Suprapubic skin (tissue), 3 donors: ENCODE results near the gene TP53BP2.

Experiments used
- EP300 ChIP-seq: sonication (generic); formaldehyde crosslinking; IDR thresholded peaks from one replicate; pipeline ENCODE4 v1.6.1; 2017; ENCODE audit warnings: antibody characterized with exemption
- POLR2A ChIP-seq, 2 donors: fragments of 450-650 bp; IDR thresholded peaks; one replicate each; pipeline ENCODE4 v1.6.1; 2017; ENCODE audit warnings: antibody characterized with exemption in 2 of 2, mild to moderate bottlenecking in 2 of 2, moderate library complexity in 2 of 2
- TF ChIP-seq, protein P1 (sequence below), 2 donors: fragments of 200-600 bp in 1 of 2; fragments of 450-650 bp in 1 of 2; sonication (generic) in 1 of 2; IDR thresholded peaks; one replicate each; pipeline ENCODE4 v1.5.1; 2016 to 2019; ENCODE audit warnings: antibody characterized with exemption in 2 of 2, mild to moderate bottlenecking in 1 of 2, moderate library complexity in 1 of 2

DNA sequence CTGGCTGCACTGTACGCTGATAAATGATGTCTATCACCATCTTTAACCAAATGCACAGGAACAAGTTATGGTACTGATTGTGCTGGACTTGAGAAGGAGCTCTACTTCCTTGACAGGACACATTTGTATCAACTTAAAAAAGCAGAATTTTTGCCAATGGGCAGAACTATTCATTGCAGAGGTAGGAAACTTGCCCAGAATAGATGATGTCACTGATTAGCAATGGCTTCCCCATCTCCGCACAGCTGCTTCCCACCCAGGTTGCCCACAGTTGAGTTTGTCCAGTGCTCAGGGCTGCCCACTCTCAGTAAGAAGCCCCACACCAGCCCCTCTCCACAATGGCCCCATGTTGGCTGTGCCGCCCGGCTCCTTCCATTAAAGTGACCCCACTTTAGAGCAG lies 100.0 kb downstream of the TP53BP2 start:
- TF ChIP-seq, protein P1, sequence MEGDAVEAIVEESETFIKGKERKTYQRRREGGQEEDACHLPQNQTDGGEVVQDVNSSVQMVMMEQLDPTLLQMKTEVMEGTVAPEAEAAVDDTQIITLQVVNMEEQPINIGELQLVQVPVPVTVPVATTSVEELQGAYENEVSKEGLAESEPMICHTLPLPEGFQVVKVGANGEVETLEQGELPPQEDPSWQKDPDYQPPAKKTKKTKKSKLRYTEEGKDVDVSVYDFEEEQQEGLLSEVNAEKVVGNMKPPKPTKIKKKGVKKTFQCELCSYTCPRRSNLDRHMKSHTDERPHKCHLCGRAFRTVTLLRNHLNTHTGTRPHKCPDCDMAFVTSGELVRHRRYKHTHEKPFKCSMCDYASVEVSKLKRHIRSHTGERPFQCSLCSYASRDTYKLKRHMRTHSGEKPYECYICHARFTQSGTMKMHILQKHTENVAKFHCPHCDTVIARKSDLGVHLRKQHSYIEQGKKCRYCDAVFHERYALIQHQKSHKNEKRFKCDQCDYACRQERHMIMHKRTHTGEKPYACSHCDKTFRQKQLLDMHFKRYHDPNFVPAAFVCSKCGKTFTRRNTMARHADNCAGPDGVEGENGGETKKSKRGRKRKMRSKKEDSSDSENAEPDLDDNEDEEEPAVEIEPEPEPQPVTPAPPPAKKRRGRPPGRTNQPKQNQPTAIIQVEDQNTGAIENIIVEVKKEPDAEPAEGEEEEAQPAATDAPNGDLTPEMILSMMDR (IDR thresholded peaks at IDR 0.05): no peak
- TF ChIP-seq EP300 (no peak), POLR2A (IDR thresholded peaks at IDR 0.05) (no peak)
